ENCODE results near the gene PLCB2. TPM values are rescaled to one million over a fixed set of nuclear protein-coding genes. Genes with fewer than 3 reads are reported as not detected.

Gene PLCB2
- total and polyA plus RNA-seq, 9 of the 15 experiments (the other 6 are each of a cell fraction or from before 2014, with no cell fraction given), result 0.37 to 12.3 (median 8.0) TPM

DNA sequence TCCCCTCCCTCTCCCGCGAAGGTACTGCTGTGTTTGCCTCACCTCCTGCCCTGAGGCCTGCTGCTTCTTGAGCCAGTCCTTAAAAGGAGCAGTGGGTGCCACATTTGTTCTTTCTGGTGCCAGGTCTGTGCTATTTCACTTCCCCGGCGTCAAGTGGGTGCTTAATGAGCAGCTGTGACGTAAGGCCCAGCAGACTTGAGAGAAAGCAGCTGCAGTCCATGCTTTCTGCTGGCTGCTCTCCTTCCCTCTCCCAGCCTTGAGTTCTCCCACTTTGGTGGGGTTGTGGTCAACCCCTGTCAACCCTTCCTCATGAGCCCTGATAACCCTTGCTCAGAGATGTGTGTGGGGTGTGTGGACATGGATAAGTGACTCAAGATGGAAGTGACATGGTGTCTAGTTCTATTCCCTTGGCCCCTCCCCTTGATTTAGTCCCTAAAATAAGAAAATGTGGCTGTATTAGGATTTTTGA lies 22.7 kb upstream of the PLCB2 start (continued):
- no peak for TF ChIP-seq SAFB2 (IDR thresholded peaks at IDR 0.05; ENCODE audit: borderline replicate concordance, low read depth, low read length, severe bottlenecking)
- TF ChIP-seq NFYB (IDR thresholded peaks at IDR 0.05; ENCODE audit: extremely low read depth, insufficient read length), result no peak
- TF ChIP-seq POLR3A (IDR thresholded peaks at IDR 0.05; ENCODE audit: borderline replicate concordance, extremely low read depth, insufficient read depth, insufficient read length), result no peak
- TF ChIP-seq TCF7L2 (IDR thresholded peaks at IDR 0.05; ENCODE audit: low read depth, low read length), result no peak
- TF ChIP-seq ZNF57 (CRISPR knock-in tag; IDR thresholded peaks at IDR 0.05), result no peak
- no peak for TF ChIP-seq JUN (IDR thresholded peaks at IDR 0.05; ENCODE audit: borderline replicate concordance, low read depth, low read length)
- TF ChIP-seq JUN (CRISPR knock-in tag; IDR thresholded peaks at IDR 0.05; ENCODE audit: borderline replicate concordance), result no peak
- TF ChIP-seq, protein P1, sequence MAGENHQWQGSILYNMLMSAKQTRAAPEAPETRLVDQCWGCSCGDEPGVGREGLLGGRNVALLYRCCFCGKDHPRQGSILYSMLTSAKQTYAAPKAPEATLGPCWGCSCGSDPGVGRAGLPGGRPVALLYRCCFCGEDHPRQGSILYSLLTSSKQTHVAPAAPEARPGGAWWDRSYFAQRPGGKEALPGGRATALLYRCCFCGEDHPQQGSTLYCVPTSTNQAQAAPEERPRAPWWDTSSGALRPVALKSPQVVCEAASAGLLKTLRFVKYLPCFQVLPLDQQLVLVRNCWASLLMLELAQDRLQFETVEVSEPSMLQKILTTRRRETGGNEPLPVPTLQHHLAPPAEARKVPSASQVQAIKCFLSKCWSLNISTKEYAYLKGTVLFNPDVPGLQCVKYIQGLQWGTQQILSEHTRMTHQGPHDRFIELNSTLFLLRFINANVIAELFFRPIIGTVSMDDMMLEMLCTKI (IDR thresholded peaks at IDR 0.05; ENCODE audit: partially characterized antibody), result no peak
- TF ChIP-seq FOXK1 (CRISPR knock-in tag; IDR thresholded peaks at IDR 0.05; ENCODE audit: borderline replicate concordance), result no peak
- TF ChIP-seq, protein P2, sequence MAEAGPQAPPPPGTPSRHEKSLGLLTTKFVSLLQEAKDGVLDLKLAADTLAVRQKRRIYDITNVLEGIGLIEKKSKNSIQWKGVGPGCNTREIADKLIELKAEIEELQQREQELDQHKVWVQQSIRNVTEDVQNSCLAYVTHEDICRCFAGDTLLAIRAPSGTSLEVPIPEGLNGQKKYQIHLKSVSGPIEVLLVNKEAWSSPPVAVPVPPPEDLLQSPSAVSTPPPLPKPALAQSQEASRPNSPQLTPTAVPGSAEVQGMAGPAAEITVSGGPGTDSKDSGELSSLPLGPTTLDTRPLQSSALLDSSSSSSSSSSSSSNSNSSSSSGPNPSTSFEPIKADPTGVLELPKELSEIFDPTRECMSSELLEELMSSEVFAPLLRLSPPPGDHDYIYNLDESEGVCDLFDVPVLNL (CRISPR knock-in tag; IDR thresholded peaks at IDR 0.05; ENCODE audit: low read depth), result no peak
- TF ChIP-seq CHD4 (IDR thresholded peaks at IDR 0.05; ENCODE audit: insufficient read depth, insufficient replicate concordance, low read depth, low read length, poor library complexity, severe bottlenecking), result no peak
- TF ChIP-seq ZNF77 (CRISPR knock-in tag; IDR thresholded peaks at IDR 0.05), result no peak
- TF ChIP-seq TBP (optimal IDR thresholded peaks at IDR 0.05; ENCODE audit: low read depth, low read length), result no peak
- TF ChIP-seq ZSCAN29 (IDR thresholded peaks at IDR 0.05), result no peak
- TF ChIP-seq POLR2AphosphoS2 (IDR thresholded peaks at IDR 0.05; ENCODE audit: low read length), result no peak
- no peak for TF ChIP-seq ZNF583 (CRISPR knock-in tag; IDR thresholded peaks at IDR 0.05)
- TF ChIP-seq ARID2 (IDR thresholded peaks at IDR 0.05), result no peak
- peak; percentile 60 for TF ChIP-seq KAT7 (CRISPR knock-in tag; IDR thresholded peaks at IDR 0.05; ENCODE audit: borderline replicate concordance)
- no peak for TF ChIP-seq ZNF24 (IDR thresholded peaks at IDR 0.05)
- TF ChIP-seq RBM15 (IDR thresholded peaks at IDR 0.05; ENCODE audit: insufficient read depth, low read length), result no peak
- TF ChIP-seq, protein P3, sequence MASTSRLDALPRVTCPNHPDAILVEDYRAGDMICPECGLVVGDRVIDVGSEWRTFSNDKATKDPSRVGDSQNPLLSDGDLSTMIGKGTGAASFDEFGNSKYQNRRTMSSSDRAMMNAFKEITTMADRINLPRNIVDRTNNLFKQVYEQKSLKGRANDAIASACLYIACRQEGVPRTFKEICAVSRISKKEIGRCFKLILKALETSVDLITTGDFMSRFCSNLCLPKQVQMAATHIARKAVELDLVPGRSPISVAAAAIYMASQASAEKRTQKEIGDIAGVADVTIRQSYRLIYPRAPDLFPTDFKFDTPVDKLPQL (IDR thresholded peaks at IDR 0.05; ENCODE audit: extremely low read depth, insufficient read length), result no peak
- no peak for TF ChIP-seq YBX1 (IDR thresholded peaks at IDR 0.05)
- TF ChIP-seq HNRNPL (IDR thresholded peaks at IDR 0.05; ENCODE audit: low read depth, low read length), result no peak
- 0 out of 2 replicates have a peak, but pooled peaks have one; percentile 43 for TF ChIP-seq MXI1 (IDR thresholded peaks at IDR 0.05; ENCODE audit: low read depth, low read length)
- TF ChIP-seq ARNT (IDR thresholded peaks at IDR 0.05), result peak in 1 of 2 experiments; percentile 52; a peak in 1 of 4 replicates
- TF ChIP-seq LARP7 (IDR thresholded peaks at IDR 0.05), result no peak
- no peak for TF ChIP-seq RFX1 (IDR thresholded peaks at IDR 0.05)
- no peak for TF ChIP-seq KLF13 (tag; IDR thresholded peaks at IDR 0.05; ENCODE audit: borderline replicate concordance, low read depth)
- no peak for TF ChIP-seq PTRF (tag; IDR thresholded peaks at IDR 0.05)
- peak; percentile 83 for TF ChIP-seq DPF2 (IDR thresholded peaks at IDR 0.05)
- TF ChIP-seq RFX7 (CRISPR knock-in tag; IDR thresholded peaks at IDR 0.05), result no peak
